Superior temporal gyrus (tissue), 1 donor: ENCODE results near the gene LY9.
"Not testable (repeated sequence)": the region's sequence is repeated elsewhere in the genome, so short reads cannot be mapped to it uniquely, and the experiment has no call there.

Experiments used
- DNase-seq: peaks from one replicate; pipeline ENCODE4 v3.0.0-alpha.2; 2016; ENCODE audit errors: extremely low spot score

Gene LY9

GRCh38 chr1:160865337-160865736, 69.4 kb downstream of the LY9 start:
- no peak for DNase-seq

- no peak for DNase-seq
Observed at GRCh38 chr1:160866001-160866694, 70.2 kb downstream of the LY9 start.

- no peak for DNase-seq
Observed at GRCh38 chr1:160866695-160867260, 70.8 kb downstream of the LY9 start.

- DNase-seq = not testable (repeated sequence)
Observed at GRCh38 chr1:160867651-160868050, 71.7 kb downstream of the LY9 start.

DNA sequence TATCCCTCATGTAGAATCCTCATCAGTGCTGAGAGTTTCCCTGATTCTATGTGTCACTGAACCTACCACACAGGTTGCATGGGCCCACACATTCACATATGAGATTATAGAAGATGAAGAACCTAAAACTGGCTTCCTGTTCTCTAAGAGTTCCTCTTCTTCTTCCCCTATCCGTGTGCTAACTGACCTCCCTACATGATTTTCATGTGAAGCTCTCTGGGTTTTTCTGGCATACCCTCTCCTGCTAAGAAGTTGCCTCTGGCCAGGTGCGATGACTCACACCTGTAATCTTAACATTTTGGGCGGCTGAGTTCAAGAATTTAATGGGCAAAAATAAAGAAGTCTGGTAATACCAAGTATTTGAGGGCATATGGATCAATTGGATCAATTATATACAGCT, 72.2 kb downstream of the LY9 start:
- no peak for DNase-seq

GRCh38 chr1:160874935-160875334, 79.0 kb downstream of the LY9 start:
- no peak for DNase-seq

- not testable (repeated sequence) for DNase-seq
Observed at GRCh38 chr1:160875591-160875990, 79.6 kb downstream of the LY9 start.

GRCh38 chr1:160876311-160876710, 80.3 kb downstream of the LY9 start:
- no peak for DNase-seq

- no peak for DNase-seq
Observed at GRCh38 chr1:160877221-160877620, 81.2 kb downstream of the LY9 start.
